MV-4-11 (cell line): ENCODE data around the gene NMNAT3.
"Not testable (repeated sequence)": the region's sequence is repeated elsewhere in the genome, so short reads cannot be mapped to it uniquely, and the experiment has no call there.

Experiments used
- DNase-seq: peaks from one replicate; lab custom pipeline; 2025; lab: John Stamatoyannopoulos, UW

The NMNAT3 gene

DNA sequence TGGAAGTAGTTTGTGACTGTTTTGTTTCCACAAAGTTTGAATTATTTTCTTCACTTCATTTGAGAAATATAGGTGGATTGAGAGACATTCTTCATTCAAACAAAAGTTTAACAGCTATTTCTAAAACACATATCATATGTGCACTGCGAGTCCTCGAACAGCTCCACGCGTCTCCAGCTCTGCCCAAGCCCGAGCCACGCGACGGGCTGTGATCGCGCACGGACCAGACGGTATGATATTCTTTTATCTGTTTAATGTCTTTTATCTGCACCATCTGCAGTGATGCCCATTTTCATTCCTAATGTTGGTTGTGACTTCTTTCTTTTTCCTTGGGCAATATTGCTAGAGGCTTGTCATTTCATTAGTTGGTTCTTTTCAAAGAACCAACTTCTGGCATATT is 94.1 kb downstream of the NMNAT3 start:
- not testable (repeated sequence) for DNase-seq

DNA sequence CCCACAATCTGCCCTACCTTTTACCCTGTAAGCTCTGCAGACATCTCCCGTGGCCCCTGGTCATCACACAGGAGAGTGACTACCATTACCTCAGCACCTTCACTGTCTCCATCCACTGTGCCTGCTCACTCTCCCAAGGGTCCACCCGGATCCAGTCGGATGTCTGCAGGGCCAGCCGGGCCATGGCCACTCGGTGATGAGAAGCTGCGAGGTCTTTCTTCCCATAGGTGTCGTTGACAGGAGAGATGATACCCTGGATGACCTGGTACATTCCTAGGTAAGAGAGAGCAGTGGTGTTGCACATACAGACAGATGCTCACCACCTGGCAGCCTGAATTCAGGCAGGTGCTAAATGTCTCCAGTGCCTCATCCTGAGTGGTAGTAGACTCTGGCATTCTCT is 99.0 kb downstream of the NMNAT3 start:
- DNase-seq = no peak

DNA sequence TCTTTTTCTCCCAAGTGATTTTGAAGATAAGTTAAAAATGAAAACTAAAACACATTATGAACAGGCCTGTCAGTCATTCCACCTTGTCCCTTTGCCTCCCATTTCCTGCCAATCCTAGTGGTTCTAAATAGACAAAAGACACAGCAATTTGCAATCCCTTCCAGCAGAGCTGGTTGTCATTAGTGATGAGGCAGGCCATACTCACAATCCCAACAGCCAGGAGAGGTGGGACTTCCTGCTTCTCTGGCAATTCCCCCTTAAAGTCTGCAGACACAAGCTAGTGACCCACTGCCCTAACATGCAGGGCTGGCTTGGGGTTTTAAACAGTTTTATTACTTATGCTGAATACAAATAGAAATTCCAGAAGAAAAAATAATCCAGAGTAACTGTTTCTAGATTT is 99.9 kb downstream of the NMNAT3 start:
- DNase-seq = no peak

DNA sequence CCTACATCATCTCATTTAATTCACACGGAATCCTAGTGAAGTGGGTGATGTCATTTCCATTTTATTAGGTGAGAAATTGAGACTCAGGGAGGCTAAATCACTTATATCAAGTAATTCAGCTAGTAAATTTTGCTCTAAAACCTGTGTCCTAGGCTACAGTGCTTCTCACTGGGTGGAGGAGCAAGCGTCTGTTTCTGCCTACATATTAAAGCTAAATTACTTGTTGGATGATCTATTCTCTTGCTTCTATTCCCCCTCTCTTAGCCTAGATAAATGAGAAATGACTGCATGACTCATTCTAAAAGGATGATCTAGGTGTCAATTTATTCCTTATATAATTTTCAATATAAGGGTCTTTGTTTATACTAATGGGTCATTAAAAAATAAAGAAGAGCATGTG is 100.4 kb downstream of the NMNAT3 start:
- DNase-seq = no peak

DNA sequence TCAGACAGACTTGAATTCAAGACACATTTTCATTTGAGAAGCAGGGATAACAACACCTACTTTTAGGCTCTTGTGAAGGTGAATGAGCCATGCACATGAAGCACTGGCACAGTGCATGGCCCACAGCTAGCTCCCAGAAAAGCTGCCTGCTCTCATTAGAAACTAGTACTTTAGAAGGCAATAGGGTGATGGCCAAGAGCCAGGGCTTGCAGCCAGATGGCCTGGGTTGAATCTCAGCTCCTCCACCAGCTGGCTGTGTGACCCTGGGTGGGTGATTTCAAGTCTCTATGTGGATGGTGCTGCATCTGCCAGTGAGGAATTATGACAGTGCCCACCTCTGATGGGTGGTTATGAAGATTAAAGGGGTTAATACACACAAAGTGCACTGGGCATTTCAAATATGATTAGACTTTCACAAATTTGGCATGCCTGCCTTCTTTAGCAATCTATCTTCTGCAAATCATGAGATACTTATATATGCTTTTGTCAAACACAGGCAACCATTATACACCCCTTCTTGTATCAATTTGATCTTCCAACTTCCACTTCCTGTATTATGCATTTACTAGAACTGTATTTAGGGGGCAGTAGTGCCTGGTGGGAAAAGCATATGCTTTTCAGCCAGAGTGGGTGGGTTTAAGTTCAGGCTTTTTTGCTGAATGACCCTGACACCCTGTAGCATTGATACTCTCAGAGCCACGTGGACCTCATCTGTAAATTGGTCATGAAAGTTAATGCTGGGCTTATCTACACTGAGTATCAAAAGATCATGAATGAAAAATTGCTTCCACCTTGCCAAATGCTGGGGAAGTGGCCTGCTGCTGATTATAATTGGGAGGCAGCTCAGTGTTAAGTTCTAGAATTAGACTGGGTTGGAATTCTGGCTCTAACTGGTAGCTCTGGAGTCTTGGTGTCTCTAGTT is 103.5 kb downstream of the NMNAT3 start:
- DNase-seq = peak; percentile 34

DNA sequence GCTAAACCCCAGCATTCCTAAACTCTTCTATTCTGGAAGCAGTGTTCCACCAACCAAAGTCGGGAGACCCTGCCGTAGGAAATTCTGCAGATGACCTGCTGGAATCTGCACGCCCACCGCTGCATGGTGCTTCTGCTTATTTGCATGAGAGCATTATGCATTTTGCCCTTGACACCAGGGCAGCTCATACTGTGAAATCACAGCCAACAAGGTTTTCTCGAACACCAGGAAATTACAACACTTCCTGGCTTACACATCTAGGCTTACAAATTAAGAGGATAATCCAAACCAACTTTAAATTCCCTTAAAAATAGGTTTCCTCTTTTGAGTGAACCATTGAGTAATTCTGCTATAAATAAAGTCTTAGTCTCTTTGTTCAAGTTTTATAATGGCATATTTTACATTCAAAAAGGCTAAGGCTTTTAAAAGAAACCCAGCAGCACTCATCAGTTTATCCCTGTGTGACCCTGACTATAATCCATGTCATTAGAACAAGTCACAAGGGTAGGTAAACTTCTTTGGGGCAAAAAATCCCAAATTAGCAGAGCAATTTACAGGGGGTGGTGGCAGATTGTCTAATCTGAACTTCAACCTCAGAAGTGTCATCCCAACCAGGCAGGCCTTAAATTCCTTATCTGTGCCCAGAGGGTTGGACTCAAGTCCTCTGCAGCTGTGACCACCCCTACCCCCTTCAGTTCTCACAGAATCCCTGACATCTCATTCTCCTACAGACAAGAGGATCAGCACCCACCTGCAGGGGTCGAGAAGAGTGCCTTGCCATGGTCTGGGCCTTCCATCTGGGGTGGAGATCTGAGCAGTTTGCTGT is 104.7 kb downstream of the NMNAT3 start:
- DNase-seq = peak; percentile 96

DNA sequence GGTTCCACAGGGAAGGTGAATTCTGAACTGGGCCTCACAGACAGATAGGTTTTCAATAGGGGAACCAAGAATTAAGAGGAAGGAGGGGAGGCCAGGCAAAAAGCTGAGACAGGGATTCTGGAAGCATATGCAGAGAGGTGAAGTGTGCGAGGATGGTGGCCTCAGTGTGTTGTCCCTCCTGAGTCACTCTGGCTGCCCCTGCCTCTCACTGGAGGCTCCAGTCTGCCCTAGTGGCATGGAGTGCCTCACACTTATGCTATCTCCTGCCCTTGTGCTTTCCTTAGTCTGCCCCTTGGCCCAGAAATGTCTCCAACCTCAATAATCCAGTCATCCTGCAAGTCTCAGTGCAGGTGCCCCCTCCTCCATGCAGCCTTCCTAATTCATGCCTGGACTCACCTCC is 106.1 kb downstream of the NMNAT3 start:
- DNase-seq = no peak

DNA sequence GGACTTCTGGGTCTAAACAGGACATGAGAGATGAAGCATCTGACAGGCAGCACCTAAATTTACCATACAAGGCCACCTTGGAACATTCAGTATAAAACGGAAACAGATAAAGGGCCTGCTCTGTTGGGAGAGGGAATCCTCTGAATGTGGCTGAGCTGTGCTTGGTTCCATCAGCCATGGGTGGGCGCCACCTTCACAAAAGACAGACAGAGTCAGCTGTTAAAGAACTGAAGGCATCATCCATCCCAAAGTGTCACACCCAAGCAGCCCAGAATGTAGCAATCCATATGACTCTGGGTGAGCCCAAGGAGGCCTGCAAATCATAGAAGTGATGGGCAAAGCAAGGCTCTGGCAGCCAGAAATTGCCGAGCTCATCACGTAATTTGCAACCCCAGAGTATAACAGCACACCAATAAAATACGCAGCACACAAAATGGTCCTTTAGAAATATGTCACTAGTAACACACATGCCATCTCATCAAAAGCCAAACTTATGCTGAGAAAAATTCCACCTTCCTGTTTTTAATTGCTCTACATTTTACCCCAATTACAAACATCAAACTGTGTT is 113.4 kb downstream of the NMNAT3 start:
- peak; percentile 25 for DNase-seq

DNA sequence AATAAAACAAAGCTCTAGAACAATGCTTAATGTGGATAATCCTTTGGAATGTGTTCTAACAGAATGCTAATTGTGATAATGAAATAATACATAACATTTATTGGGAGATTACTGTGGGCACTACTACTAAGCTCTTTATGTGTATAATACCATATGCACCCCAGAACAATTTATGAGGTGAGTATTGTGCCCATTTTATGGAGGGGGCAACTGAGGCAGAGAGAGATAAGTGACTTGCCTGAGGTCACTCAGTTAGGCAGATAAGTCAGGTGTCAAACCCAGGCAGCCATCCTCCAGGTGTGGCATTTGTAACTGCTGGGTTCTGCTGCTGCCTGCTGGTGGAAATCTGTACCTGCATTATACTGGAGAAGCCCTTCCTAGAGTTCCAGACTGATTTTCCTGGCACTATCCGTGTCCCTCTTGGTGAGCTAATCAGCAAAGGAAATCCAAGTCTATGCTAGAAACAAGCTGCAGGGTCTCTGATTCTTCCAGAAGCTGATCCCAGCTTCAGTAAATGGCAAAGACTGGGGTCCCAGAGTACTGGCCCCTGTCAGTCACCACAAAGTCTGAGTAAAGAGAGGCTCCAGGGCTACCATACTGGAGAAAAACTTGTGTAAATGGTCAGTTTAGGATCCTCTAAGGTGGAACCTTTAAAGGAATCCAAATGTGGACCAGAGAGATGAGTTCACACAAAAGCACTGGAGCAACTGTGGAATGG is 115.7 kb downstream of the NMNAT3 start:
- DNase-seq = no peak

DNA sequence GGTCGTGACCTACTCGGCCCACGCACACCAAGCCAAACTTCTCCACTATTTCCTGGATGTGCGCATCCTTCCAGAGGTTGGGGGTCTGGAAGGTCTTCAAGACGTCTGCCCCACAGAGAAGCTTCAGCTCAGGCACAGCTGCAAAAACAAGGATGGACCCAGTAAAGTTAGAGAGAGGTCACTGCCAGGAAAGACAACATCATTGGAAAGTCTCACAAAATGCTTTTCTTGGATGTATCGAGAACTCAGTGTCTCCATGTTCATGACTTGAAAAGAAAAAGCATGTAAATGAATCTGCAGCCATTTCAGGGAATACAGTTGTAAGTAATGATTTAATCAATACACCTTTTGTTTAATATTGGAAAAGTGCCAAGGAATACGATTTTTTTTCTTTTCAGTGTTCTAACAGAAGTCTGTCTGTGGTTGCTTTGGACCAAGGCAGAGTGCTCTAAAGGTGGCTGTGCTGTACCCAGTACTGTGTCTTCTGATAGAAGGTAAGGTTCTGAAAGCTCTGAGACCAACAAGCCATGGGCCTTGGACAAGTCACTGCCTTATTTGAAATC is 116.4 kb downstream of the NMNAT3 start:
- DNase-seq = no peak

DNA sequence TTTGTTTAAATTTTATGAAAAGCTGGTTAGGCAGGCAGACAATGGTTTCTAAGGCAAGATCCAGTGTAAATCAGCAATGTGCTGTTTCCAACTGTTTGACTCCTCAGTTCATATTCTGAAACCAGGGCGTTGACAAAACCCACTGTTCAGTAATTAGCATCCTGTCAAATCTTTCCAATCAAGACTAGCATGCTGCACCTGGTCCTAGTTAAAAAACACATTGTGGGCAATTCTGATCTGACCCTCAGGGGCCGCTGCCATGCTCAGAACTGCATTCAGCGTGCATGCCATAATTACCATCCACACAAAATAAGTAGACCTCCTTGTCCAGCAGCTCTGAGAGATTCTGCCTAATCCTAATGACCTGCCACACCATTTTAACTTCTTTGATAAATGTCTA is 117.4 kb downstream of the NMNAT3 start:
- no peak for DNase-seq

DNA sequence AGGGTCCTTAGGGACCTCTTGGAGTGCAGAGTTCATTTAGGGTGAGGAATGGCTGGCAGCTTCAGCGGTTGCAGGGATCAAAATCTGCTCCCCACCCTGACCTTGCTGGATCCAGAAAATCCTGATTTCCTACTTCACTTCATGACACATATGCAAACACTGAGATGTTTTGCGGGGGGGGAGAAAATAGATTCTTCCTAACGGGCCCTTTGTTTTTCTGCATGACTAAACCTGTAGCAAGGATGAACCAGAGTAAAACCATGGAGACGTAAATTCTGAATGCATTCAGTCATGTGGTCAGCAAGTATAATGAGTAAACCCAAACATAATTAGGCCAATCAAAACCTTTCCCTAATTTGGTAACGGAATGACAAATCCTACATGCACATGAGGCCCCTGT is 118.2 kb downstream of the NMNAT3 start:
- no peak for DNase-seq

DNA sequence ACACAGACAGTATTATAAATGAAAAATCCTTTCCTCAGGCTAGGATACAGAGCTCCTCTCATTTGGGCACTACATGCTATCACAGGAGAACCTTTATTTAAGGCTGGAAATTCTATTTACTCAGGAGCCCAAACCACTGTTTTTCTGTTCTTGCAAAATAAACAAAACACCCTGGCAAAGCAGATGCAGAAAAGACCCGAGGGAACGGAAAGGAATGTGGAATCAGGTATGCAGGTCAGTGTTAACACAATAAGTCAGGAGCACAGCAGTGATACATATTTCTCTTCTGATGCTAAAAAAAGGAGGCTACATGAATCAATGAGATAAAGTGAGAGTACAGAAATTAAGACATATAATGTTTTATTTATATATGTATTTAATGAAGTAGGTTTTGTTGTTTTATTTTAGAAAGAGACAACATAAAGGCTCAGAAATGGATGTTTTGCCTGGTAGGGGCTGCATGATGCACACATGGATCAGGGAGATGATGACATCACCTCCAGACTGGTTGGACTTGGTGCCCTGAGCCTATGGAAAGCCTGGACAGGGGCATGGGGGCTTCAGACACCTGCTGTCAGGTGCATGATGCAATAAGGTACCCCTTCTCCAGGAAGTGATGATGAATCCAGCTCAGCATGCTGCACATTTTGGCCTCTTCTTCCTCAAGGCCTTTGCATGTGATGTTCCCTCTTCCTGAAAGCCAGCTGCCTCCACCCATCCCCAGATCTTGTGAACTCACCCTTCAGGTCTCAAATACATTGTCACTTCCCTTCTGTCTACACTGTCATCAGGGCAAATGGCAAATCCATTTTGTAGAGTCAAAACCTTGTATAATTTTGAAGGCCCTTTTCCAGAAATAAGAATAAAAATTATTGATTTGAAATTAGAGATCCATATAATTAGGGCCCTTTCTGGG is 119.2 kb downstream of the NMNAT3 start:
- DNase-seq = no peak

DNA sequence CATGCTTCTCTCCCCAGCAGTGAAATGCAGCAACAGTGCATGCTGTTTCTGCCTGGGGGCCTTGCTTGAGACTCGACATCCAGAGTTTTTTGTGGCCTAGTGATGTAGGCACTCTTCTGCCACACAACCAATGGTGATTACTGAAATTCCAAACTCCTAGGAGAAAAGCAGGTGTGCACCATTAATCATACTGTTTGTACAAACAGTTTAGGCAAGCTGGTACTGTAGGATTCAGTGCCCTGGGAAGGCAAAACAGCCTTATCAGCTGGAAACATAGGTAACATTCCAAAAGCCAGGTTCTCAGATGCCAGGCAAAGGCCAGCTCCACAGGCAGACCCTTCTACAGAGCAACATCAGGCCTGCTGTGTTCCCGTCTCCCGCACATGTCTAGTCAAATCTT is 120.7 kb downstream of the NMNAT3 start:
- no peak for DNase-seq

DNA sequence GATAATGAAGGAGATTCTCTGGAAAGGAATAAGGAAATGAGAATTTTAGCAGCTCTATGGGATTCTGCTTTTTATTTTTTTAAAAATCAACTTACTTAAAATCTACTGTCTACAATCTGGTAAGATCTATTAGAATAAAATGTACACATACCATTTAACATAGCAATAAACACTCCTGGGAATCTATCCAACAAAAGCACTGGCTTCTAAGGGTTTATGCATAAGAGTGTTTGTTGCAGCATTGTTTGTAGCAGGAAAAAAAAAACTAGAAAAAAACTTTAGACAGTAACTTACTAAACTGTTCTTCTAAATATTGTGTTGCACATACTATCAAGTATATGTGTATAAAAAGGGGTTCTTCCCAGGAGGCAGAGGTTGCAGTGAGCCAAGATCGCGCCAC is 122.5 kb downstream of the NMNAT3 start:
- DNase-seq = no peak

DNA sequence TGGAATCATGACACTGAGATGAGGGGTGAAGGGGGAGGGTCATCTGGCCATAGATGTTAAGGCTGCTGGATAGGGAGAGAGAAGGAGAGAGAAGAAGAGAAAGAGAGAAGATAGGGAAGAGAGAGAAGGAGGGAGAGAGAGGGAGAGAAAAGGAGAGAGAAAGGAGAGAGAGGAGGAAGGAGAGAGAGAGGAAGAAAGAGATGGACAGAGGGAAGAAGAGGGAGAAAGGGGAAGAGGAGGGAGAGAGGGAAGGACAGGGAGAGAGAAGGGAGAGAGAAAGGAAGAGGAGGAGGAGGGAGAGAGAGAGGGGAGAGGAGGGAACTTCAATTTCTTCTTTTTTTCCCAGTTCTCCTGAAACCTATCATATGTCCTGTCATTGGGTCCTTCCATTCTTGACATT is 123.1 kb downstream of the NMNAT3 start:
- no peak for DNase-seq

DNA sequence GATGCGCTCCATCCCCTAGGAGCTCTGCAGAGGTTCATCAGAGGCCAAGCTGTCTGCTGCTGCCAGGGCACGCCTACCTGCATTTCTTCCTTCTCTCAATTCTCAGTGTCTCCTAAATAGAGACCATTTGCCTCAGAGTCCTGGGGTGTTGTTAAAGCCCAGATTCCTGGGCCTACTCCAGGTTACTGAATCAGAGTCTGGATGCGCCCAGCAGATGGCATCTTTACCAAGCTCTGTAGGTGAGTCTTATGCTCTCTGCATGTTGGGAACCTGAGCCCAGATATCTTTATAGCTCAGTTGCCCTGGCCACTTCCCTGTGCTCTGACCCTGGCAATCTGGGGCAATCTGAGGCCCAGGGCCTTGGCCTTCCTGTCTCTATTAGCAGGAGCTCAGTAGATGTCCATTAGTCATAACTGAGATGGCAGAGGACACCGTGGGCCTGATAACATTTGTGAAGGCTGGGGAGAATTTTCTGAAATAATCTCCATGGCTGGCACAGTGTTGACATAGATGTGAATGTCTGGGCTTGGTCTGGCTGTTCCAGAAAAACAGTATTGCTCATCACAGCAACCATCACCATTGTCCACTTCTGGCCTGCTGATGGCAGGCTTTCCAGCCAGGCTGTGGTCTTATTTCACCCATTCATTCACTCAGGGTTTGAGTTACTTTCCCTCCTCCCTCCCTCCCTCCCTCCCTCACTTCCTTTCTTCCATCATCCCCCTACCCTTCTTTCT is 125.0 kb downstream of the NMNAT3 start:
- no peak for DNase-seq

DNA sequence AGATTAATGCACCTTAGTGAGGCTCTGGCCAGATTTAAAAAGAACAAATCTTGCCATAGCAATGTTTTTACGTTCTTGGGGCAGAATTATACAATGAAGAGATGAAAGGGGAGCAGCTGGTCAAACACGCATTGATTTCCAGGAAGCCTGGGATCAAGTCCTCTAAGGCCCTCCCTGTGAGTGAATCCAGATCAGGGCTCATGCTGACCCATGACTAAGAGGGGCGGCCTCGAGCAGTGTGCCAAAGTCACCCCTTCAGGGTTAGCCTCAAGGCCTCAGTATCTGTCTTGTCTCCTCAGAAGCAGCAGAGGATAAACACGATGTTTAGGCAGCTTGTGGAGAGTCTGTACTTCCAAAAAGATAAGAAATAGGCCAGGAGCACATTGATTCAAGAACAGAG is 129.0 kb downstream of the NMNAT3 start:
- no peak for DNase-seq

DNA sequence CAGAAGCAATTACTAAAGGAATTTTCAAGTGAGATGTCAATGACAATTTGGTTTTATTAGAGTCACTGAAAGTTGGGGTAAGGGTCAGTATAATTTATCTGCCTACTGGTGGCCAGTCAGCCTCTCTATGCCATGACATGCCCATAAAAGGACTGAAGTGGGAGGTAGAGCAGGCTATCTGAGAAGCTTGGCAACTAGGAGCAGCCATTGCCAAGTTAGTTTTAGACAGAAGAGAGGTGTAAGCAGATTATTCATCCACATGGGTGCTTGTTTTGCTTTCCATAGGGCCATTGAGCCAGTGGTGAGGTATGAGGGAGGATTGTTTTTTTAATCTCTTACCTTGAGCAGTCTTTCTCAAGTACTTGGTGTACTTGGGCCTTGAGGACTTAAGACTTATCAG is 130.1 kb downstream of the NMNAT3 start:
- DNase-seq = no peak

DNA sequence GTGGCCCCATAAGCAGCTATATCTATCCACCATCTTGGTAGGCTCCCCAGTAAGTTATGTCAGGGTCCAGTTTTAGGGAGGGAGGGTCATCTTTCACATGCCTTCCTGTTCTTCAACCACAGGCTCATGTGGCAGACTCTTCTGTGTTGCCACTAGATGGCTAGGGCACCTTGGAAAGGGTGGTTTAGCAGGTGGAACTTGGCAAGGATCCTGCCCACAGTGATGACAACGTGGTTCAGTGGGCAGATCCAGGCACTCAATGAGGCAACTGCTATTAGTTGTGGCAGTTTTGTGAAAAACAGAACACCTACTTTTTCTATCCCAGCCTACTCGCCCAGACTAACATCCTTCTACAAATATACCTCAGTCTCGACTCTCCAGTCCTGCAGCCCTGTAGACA is 131.0 kb downstream of the NMNAT3 start:
- no peak for DNase-seq
